ENCODE results near the gene TKFC.

- no peak for TF ChIP-seq CTCF (IDR thresholded peaks at IDR 0.05; ENCODE audit: low read depth, low read length)
- TF ChIP-seq EZH2phosphoT487 (IDR thresholded peaks at IDR 0.05; ENCODE audit: low read depth) = no peak
Observed at GRCh38 chr11:61378713-61379313, 45.8 kb downstream of the TKFC start.
